Islet of Langerhans (tissue), 1 donor: ENCODE results near the gene LBX2.

Experiments
- FAIRE-seq: peaks from one replicate; lab custom pipeline; 2011; peaks lifted over from hg19 to GRCh38; lab: Jason Lieb, UNC

LBX2 gene

GRCh38 chr2:74499267-74499939 lies at the start of gene LBX2:
LBX2 (minus strand) TSS chr2:74499603; CDS start chr2:74499537, 66 bp downstream.
- no peak for FAIRE-seq

- no peak for FAIRE-seq
Measured at GRCh38 chr2:74548285-74548899, 49.0 kb upstream of the LBX2 start.

GRCh38 chr2:74546004-74546403 lies 46.6 kb upstream of the LBX2 start:
- FAIRE-seq = no peak

GRCh38 chr2:74544634-74545033 lies 45.2 kb upstream of the LBX2 start:
- no peak for FAIRE-seq

- no peak for FAIRE-seq
Measured at GRCh38 chr2:74542978-74543377, 43.6 kb upstream of the LBX2 start.

GRCh38 chr2:74540291-74540690 lies 40.9 kb upstream of the LBX2 start:
- no peak for FAIRE-seq

- no peak for FAIRE-seq
Measured at GRCh38 chr2:74538881-74539339, 39.5 kb upstream of the LBX2 start.

GRCh38 chr2:74537140-74537539 lies 37.7 kb upstream of the LBX2 start:
- FAIRE-seq = no peak

- no peak for FAIRE-seq
Measured at GRCh38 chr2:74536166-74536950, 37.0 kb upstream of the LBX2 start.

- no peak for FAIRE-seq
Measured at GRCh38 chr2:74535440-74535965, 36.1 kb upstream of the LBX2 start.

- FAIRE-seq = no peak
Measured at GRCh38 chr2:74534411-74534810, 35.0 kb upstream of the LBX2 start.

- no peak for FAIRE-seq
Measured at GRCh38 chr2:74533464-74533863, 34.1 kb upstream of the LBX2 start.

- no peak for FAIRE-seq
Measured at GRCh38 chr2:74532222-74532621, 32.8 kb upstream of the LBX2 start.

- FAIRE-seq = no peak
Measured at GRCh38 chr2:74531666-74532065, 32.3 kb upstream of the LBX2 start.

GRCh38 chr2:74530239-74531187 lies 31.1 kb upstream of the LBX2 start:
- no peak for FAIRE-seq

GRCh38 chr2:74529357-74530238 lies 30.2 kb upstream of the LBX2 start, which contains the start of the genes AUP1 and HTRA2:
AUP1 (minus strand) TSS chr2:74529706; CDS start chr2:74529629, 77 bp downstream.
HTRA2 (plus strand) TSS chr2:74529933; CDS start chr2:74530007, 74 bp downstream.
- no peak for FAIRE-seq

- FAIRE-seq = no peak
Measured at GRCh38 chr2:74528600-74529356, 29.4 kb upstream of the LBX2 start.

- no peak for FAIRE-seq
Measured at GRCh38 chr2:74527741-74528140, 28.3 kb upstream of the LBX2 start.

GRCh38 chr2:74526649-74527230 lies 27.3 kb upstream of the LBX2 start:
- FAIRE-seq = no peak
